GM12878 (cell line): ENCODE measurements around the gene ERC1. TPM values are rescaled to one million over a fixed set of nuclear protein-coding genes. Genes with fewer than 3 reads are reported as not detected.

Experiments used
- ATAC-seq: fragments of 200-7000 bp; cut with Tn5 transposase; 3 replicates; pipeline ENCODE4 v1.9.1; 2020; ENCODE audit warnings: mild to moderate bottlenecking, moderate library complexity
- BruUV-seq: library from RNA; stranded (reverse); fragments of 400-500 nt; replicated peaks from 2 replicates; lab custom pipeline; 2021; lab: Mats Ljungman, UMichigan
- CTCF ChIA-PET: fragments of 300-600 bp; sonication (Branson Sonifier 250); formaldehyde crosslinking; extraction: SDS; loops from one replicate; lab custom pipeline; 2021; ENCODE audit warnings: inconsistent platforms; lab: Yijun Ruan, JAX
- POLR2A ChIA-PET: fragments of 350-600 bp; formaldehyde crosslinking; extraction: SDS; loops from one replicate; lab custom pipeline; 2021; ENCODE audit warnings: inconsistent platforms; lab: Charles Lee
- RAD21 ChIA-PET: fragments of 300-600 bp; sonication (Branson Sonifier 250); formaldehyde crosslinking; loops from one replicate; lab custom pipeline; 2023; ENCODE audit warnings: antibody characterized with exemption; ENCODE audit not compliant: unreplicated experiment; lab: Charles Lee
- SMC1A ChIA-PET: fragments of 300-600 bp; sonication (Branson Sonifier 250); formaldehyde crosslinking; loops from one replicate; lab custom pipeline; 2023; ENCODE audit not compliant: unreplicated experiment, uncharacterized antibody; lab: Charles Lee
- DNase-seq: peaks from one replicate; pipeline ENCODE4 v3.0.0-alpha.2; 2011; ENCODE audit warnings: low read depth, low spot score
- FAIRE-seq: peaks from 3 replicates; lab custom pipeline; 2011; peaks lifted over from hg19 to GRCh38; lab: Jason Lieb, UNC
- H2AFZ ChIP-seq: 2 replicates; pipeline ENCODE4 v1.6.0; 2011; ENCODE audit warnings: low read depth, low read length, control low read depth; ENCODE audit not compliant: control insufficient read depth
- H3K27ac ChIP-seq: 2 replicates; pipeline ENCODE4 v1.5.1; 2011; ENCODE audit warnings: control low read depth; ENCODE audit not compliant: control insufficient read depth, insufficient read depth
- H3K27me3 ChIP-seq, 2 experiments: replicated peaks in 1 of 2; 2 replicates each; pipeline versions ENCODE4 v1.6.0 to v1.6.1; 2011; ENCODE audit warnings: low read length in 1 of 2; ENCODE audit not compliant: control insufficient read depth in 2 of 2, insufficient read depth in 2 of 2
- H3K36me3 ChIP-seq, 2 experiments: 2 replicates each; pipeline ENCODE4 v1.5.1; 2011; ENCODE audit warnings: low read length in 1 of 2; ENCODE audit not compliant: control insufficient read depth in 2 of 2, insufficient read depth in 2 of 2
- H3K4me1 ChIP-seq: 2 replicates; pipeline ENCODE4 v1.6.1; 2011; ENCODE audit warnings: mild to moderate bottlenecking, low read length, moderate library complexity, mixed read lengths; ENCODE audit not compliant: control insufficient read depth, insufficient read depth
- H3K4me2 ChIP-seq: 2 replicates; pipeline ENCODE4 v1.6.0; 2011; ENCODE audit warnings: control low read depth; ENCODE audit not compliant: control insufficient read depth, insufficient read depth
- H3K4me3 ChIP-seq: fragments of 200-600 bp; sonication (generic); 2 replicates; pipeline ENCODE4 v1.5.1; 2016
- H3K79me2 ChIP-seq: 2 replicates; pipeline ENCODE4 v1.6.0; 2011; ENCODE audit warnings: low read length; ENCODE audit not compliant: control insufficient read depth, insufficient read depth
- H3K9ac ChIP-seq: 2 replicates; pipeline ENCODE4 v1.8.0; 2011; ENCODE audit warnings: low read length, control low read depth, mixed read lengths; ENCODE audit not compliant: control insufficient read depth, insufficient read depth
- H3K9me3 ChIP-seq: replicated peaks from 3 replicates; pipeline ENCODE4 v1.5.1; 2011; ENCODE audit warnings: mild to moderate bottlenecking, low read length; ENCODE audit not compliant: control insufficient read depth, insufficient read depth
- H4K20me1 ChIP-seq: 2 replicates; pipeline ENCODE4 v1.6.0; 2011; ENCODE audit not compliant: control insufficient read depth, insufficient read depth
- CHD4 ChIP-seq: fragments of 200-600 bp; sonication (generic); IDR thresholded peaks from 2 replicates; pipeline ENCODE4 v1.6.1; 2016; ENCODE audit warnings: mild to moderate bottlenecking
- CREB1 ChIP-seq: IDR thresholded peaks from 2 replicates; pipeline ENCODE4 v1.6.1; 2012; ENCODE audit warnings: low read depth, mild to moderate bottlenecking, inconsistent platforms
- DPF2 ChIP-seq: fragments of 450-650 bp; IDR thresholded peaks from 2 replicates; pipeline ENCODE4 v1.6.1; 2017; ENCODE audit warnings: mild to moderate bottlenecking
- GABPA ChIP-seq: IDR thresholded peaks from 2 replicates; pipeline ENCODE4 v1.6.1; 2014; ENCODE audit warnings: antibody characterized with exemption, low read depth, mild to moderate bottlenecking, inconsistent platforms
- GATAD2B ChIP-seq: fragments of 450-650 bp; conservative IDR thresholded peaks from 2 replicates; pipeline ENCODE4 v1.6.1; 2017; ENCODE audit warnings: low read depth, mild to moderate bottlenecking, moderate library complexity
- HDAC6 ChIP-seq: fragments of 200-600 bp; sonication (generic); IDR thresholded peaks from one replicate; pipeline ENCODE4 v1.8.0; 2017; ENCODE audit warnings: antibody characterized with exemption; ENCODE audit not compliant: unreplicated experiment
- HDGF ChIP-seq: fragments of 450-650 bp; IDR thresholded peaks from 2 replicates; pipeline ENCODE4 v1.6.1; 2016; ENCODE audit warnings: antibody characterized with exemption
- IRF4 ChIP-seq: IDR thresholded peaks from 2 replicates; pipeline ENCODE4 v1.6.1; 2011; ENCODE audit warnings: low read depth, low read length
- MYB ChIP-seq: fragments of 150-350 bp; IDR thresholded peaks from 2 replicates; pipeline ENCODE4 v1.6.1; 2014; ENCODE audit warnings: mild to moderate bottlenecking, low read depth, low read length, borderline replicate concordance
- NR2F1 ChIP-seq: fragments of 450-650 bp; conservative IDR thresholded peaks from 2 replicates; pipeline ENCODE4 v1.6.1; 2017; ENCODE audit warnings: mild to moderate bottlenecking
- PAX5 ChIP-seq: IDR thresholded peaks from 2 replicates; pipeline ENCODE4 v1.6.1; 2011; ENCODE audit warnings: low read depth, low read length, borderline replicate concordance
- PML ChIP-seq: IDR thresholded peaks from 2 replicates; pipeline ENCODE4 v1.6.1; 2012; ENCODE audit warnings: low read length, inconsistent platforms
- SIX5 ChIP-seq: IDR thresholded peaks from 2 replicates; pipeline ENCODE4 v1.6.1; 2011; ENCODE audit warnings: mild to moderate bottlenecking, low read depth, low read length, moderate library complexity; ENCODE audit not compliant: severe bottlenecking
- SUPT20H ChIP-seq: IDR thresholded peaks from 2 replicates; pipeline ENCODE4 v1.6.1; 2011; ENCODE audit warnings: low read depth, mild to moderate bottlenecking, low read length, moderate library complexity, borderline replicate concordance; ENCODE audit not compliant: control insufficient read depth
- TARDBP ChIP-seq: IDR thresholded peaks from 2 replicates; pipeline ENCODE4 v1.6.1; 2016; ENCODE audit warnings: borderline replicate concordance
- ZBED1 ChIP-seq: IDR thresholded peaks from 2 replicates; pipeline ENCODE4 v1.6.1; 2016; ENCODE audit warnings: borderline replicate concordance
- whole genome bisulfite sequencing: methylation state at CpG from one replicate; pipeline ENCODE4 v1.1.6; 2016; ENCODE audit warnings: low lambda C conversion rate; ENCODE audit not compliant: insufficient replicate concordance, insufficient coverage; ENCODE audit errors: missing lambda C conversion rate; 5-methylcytosine and 5-hydroxymethylcytosine counted together
- in situ Hi-C: fragments of 300-500 bp; cut with MboI; formaldehyde crosslinking; loops from 9 replicates; pipeline ENCODE4 v1.14.3; 2018; ENCODE audit warnings: mixed read lengths
- intact Hi-C: fragments of 100-400 bp; cut with micrococcal nuclease; formaldehyde crosslinking; loops from one replicate; pipeline ENCODE4 v1.14.2; 2022; ENCODE audit not compliant: unreplicated experiment
- polyA plus RNA-seq, 11 experiments: library from polyadenylated mRNA; depleted of rRNA in 4 of 11; unstranded in 6 of 11; stranded (reverse) in 5 of 11; fragments of >200 nt; fragmentation: Nextera tagmentation in 4 of 11; fragmentation: Illumina TruSeq in 1 of 11; extraction: Ambion mirVana in 4 of 11; extraction: Trizol in 1 of 11; gene quantifications; 1 replicate in 1 of 11; 2 replicates in 10 of 11; pipeline versions ENCODE4 v1.2.1 to v1.2.3, GENCODE V29; 2011 to 2016; ENCODE audit warnings: inconsistent platforms in 2 of 11, missing spikeins in 2 of 11, low read depth in 1 of 11
- total RNA-seq, 4 experiments: library from RNA; depleted of rRNA in 3 of 4; stranded (reverse); fragments of >200 nt in 3 of 4; fragmentation: Illumina TruSeq in 1 of 4; extraction: Trizol in 1 of 4; gene quantifications; 2 replicates each; pipeline versions ENCODE4 v1.2.1 to v1.2.3, GENCODE V29; 2013 to 2021
- TF ChIP-seq, protein P1 (sequence below): fragments of 450-650 bp; IDR thresholded peaks from 2 replicates; pipeline ENCODE4 v1.6.1; 2018; ENCODE audit warnings: mild to moderate bottlenecking, low read depth, moderate library complexity; ENCODE audit not compliant: partially characterized antibody

Gene ERC1
- total and polyA plus RNA-seq, 10 of the 15 experiments (the other 5 are each of a cell fraction or from before 2014, with no cell fraction given): 0.75 to 8.0 (median 5.0) TPM

- H3K36me3 ChIP-seq: no peaks in the 10 kb centered on the region
- RAD21 ChIA-PET: no interaction called here
- SMC1A ChIA-PET: interaction anchor here (0.8 to 1.2 kb wide), 2 partner anchors 9 to 100 kb away, joined by 3 to 4 read pairs; no protein-coding TSS in a partner anchor
- POLR2A ChIA-PET: interaction anchor here (0.6 kb wide), 1 partner anchor 1307 kb away, joined by 3 read pairs; no protein-coding TSS in a partner anchor
- TF ChIP-seq ZBED1 (no peak), GABPA (no peak), CHD4 (no peak), NR2F1 (no peak), IRF4 (no peak), MYB (no peak)
- TF ChIP-seq, all 136 proteins: peak for 0
- Histone ChIP-seq H3K4me1 (no peaks in the 10 kb centered on the region), H3K4me3 (no peak overlapping the region), H3K9me3 (no peaks in the 10 kb centered on the region), H3K79me2 (no peaks in the 10 kb centered on the region), H3K9ac (no peak overlapping the region), H3K27ac (no peak overlapping the region), H4K20me1 (no peaks in the 10 kb centered on the region), H3K27me3 (no peaks in the 10 kb centered on the region), H3K4me2 (no peak overlapping the region), H2AFZ (no peak overlapping the region)
- intact Hi-C loops: no loop called here
- FAIRE-seq: no peak
- DNase-seq: no peak
- in situ Hi-C loops: no loop called here
- ATAC-seq: no peak
- WGBS: 22% methylated on average over 6 of the region's 6 CpGs
- no TSS peak for BruUV-seq
- CTCF ChIA-PET: no interaction called here
Observed at GRCh38 chr12:1217191-1217949, 226.3 kb downstream of the ERC1 start.

DNA sequence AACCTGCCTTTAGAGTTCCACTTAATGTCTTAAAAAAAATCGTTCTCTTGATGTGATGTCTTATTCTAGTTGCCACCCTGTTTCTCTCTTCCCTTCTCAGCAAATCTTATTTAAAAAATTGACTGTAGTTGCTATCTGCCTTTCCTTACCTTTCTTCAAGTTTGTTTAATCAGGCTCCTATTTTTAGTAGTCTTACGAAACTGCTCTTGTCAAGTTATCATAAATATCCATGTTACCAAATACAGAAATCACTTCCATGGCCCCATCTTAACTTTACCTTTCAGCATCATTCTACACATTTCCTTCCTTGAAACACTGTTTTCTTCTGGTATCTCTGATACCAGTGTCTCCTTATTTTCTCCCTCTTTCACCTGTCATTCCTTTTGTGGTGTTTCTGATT is 227.3 kb downstream of the ERC1 start:
- H3K9me3 ChIP-seq: no peaks in the 10 kb centered on the region
- intact Hi-C loops (no loop called here), in situ Hi-C loops (no loop called here)
- SMC1A ChIA-PET: no interaction called here
- no peak for FAIRE-seq
- POLR2A ChIA-PET: no interaction called here
- CTCF ChIA-PET: no interaction called here
- H3K4me3 ChIP-seq: no peak overlapping the region
- no peak overlapping the region for H2AFZ ChIP-seq
- no peak overlapping the region for H3K4me2 ChIP-seq
- H3K27ac ChIP-seq: no peak overlapping the region
- H4K20me1 ChIP-seq: no peaks in the 10 kb centered on the region
- no peaks in the 10 kb centered on the region for H3K4me1 ChIP-seq
- H3K36me3 ChIP-seq: no peaks in the 10 kb centered on the region
- WGBS: 38% methylated on average over 2 of the region's 2 CpGs
- ATAC-seq: no peak
- RAD21 ChIA-PET: no interaction called here
- no peaks in the 10 kb centered on the region for H3K79me2 ChIP-seq
- no peaks in the 10 kb centered on the region for H3K27me3 ChIP-seq
- H3K9ac ChIP-seq: no peak overlapping the region
- no TSS peak for BruUV-seq
- DNase-seq: no peak
- TF ChIP-seq PAX5: no peak
- no peak for TF ChIP-seq SUPT20H
- TF ChIP-seq TARDBP: no peak
- no peak for TF ChIP-seq PML
- no peak for TF ChIP-seq GATAD2B
- no peak for TF ChIP-seq SIX5
- no peak for TF ChIP-seq CREB1
- TF ChIP-seq HDAC6: no peak
- no peak for TF ChIP-seq DPF2
- TF ChIP-seq HDGF: no peak
- TF ChIP-seq, protein P1, sequence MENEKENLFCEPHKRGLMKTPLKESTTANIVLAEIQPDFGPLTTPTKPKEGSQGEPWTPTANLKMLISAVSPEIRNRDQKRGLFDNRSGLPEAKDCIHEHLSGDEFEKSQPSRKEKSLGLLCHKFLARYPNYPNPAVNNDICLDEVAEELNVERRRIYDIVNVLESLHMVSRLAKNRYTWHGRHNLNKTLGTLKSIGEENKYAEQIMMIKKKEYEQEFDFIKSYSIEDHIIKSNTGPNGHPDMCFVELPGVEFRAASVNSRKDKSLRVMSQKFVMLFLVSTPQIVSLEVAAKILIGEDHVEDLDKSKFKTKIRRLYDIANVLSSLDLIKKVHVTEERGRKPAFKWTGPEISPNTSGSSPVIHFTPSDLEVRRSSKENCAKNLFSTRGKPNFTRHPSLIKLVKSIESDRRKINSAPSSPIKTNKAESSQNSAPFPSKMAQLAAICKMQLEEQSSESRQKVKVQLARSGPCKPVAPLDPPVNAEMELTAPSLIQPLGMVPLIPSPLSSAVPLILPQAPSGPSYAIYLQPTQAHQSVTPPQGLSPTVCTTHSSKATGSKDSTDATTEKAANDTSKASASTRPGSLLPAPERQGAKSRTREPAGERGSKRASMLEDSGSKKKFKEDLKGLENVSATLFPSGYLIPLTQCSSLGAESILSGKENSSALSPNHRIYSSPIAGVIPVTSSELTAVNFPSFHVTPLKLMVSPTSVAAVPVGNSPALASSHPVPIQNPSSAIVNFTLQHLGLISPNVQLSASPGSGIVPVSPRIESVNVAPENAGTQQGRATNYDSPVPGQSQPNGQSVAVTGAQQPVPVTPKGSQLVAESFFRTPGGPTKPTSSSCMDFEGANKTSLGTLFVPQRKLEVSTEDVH: no peak
